HG03460 (cell line): ENCODE results near the gene CROCC2.

Source experiments
- ATAC-seq: cut with Tn5 transposase; IDR thresholded peaks from one replicate; pipeline ENCODE4 v1.9.1; 2021; ENCODE audit not compliant: unreplicated experiment

The CROCC2 gene

DNA sequence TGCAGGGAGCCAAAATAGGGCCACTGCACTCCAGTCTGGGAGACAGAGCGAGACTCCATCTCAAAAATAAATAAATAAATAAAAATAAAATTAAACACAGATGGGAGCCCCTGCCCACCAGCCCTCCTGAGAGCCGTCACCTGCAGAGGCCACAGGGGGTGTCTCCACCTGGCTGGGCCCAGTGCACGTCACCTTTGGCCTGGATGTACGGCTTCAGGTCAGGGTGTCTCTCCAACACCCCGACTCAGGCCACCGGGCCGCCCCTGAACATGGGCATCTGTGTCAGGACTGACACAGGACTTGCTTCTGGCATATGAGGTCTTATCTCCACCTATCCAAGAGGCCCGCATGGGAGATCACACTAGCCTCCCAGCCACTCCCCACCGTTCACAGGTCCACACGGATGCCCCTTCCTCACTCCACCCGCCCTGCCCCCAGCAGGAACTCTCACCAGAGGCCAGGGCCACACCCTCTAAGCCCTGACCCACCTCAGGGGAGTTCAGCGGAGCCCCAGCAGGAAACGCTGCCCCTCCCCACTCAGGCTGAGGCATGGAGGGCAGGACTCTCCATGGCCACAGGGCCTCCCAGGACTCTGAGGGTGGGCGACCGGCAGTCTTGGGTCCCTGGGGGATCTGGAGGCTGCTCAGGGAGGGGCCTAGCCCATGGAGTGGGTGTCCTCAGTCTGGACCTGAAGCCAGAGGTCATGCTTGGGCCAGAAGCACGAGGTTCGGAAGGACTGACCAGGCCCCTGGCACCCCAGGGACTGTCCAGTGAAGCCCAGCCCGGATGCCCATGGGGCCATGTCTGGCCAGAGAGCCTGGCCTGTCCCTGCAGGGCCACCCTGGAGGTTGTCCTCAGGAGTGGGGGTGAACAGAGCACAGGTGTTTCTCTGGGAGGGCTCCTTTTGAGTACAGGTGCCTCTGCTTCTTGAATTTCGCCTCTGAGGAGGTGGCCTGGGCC lies 1.6 kb upstream of the CROCC2 start:
- ATAC-seq, result no peak

DNA sequence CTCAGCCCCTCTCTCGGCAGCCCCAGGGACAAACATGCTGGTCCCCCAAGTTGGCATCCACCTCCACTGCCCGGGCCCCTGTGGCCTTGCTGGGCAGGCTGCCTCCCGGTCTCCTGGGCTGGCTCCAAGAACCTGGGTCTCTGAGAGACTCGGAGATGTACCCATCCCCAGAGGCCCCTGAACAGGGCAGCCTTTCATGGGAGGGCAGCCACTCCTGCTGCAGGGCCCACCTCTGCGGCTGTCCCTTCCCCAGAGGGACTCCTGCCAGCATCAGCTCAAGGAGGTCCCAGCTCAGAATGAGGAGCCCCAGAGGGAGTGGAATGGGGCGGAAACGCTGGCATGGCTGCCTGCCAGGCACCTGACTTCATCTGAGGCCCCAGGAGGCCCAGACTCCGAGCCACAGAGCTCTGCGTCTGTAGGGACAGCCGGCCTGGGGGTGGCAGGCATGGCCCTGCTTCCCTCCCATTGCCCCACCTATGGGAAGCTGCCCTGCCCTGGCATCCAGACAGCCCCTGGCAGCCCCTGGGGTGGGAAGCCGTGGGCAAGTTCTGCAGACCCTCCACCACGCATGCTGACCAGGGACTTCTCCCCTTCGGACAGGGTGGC lies 857 bp upstream of the CROCC2 start:
- no peak for ATAC-seq

- no peak for ATAC-seq
Measured at GRCh38 chr2:240906911-240907590, 915 bp downstream of the CROCC2 start.

- no peak for ATAC-seq
Measured at GRCh38 chr2:240909216-240909974, 3.3 kb downstream of the CROCC2 start.

GRCh38 chr2:240911641-240912265 lies 5.6 kb downstream of the CROCC2 start:
- no peak for ATAC-seq

DNA sequence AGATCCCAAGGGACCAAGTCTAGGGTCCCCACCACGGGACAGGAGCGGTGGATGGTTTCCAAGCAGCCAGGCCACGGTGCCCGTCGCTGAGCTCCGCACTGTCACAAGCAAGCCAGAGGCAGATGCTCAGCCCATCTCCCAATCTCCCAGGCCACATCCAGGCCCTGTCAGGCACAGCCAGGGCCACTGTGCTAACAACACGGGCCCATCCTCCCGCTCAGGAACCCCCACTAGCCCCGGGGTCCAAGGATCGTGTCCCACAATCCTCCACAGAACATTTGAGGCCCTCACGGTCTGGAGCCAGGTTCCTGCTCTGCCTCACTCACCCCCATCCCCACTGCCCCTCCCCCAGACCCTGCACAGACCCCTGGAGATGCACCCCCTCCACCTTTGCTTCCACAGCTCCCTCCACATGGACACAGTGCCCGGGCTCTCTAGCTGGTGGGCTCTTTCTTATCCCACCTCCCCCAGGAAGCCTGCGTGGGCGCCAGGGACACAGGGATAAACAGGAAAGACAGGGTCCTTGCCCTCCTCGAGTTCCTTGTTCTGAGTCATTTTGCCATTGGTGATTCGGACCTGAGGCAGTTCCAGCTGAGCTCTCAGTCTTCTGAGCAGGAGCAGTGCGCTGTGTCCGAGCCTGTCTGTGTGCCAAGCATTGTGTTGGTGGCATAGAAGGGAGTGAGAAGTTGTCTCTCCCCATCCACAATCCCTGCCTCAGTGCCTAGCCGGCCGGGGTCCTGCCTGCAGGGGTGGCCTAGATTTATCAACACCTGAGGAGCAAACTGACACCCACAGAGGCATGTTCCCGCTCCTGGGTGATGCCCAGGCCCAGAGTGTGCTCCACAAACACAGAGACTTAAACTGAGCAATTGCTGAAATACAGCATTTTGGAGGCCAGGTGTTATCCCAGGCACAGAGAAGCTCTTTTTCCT lies 7.0 kb downstream of the CROCC2 start:
- ATAC-seq, result no peak

- no peak for ATAC-seq
Measured at GRCh38 chr2:240913810-240914644, 7.9 kb downstream of the CROCC2 start.

DNA sequence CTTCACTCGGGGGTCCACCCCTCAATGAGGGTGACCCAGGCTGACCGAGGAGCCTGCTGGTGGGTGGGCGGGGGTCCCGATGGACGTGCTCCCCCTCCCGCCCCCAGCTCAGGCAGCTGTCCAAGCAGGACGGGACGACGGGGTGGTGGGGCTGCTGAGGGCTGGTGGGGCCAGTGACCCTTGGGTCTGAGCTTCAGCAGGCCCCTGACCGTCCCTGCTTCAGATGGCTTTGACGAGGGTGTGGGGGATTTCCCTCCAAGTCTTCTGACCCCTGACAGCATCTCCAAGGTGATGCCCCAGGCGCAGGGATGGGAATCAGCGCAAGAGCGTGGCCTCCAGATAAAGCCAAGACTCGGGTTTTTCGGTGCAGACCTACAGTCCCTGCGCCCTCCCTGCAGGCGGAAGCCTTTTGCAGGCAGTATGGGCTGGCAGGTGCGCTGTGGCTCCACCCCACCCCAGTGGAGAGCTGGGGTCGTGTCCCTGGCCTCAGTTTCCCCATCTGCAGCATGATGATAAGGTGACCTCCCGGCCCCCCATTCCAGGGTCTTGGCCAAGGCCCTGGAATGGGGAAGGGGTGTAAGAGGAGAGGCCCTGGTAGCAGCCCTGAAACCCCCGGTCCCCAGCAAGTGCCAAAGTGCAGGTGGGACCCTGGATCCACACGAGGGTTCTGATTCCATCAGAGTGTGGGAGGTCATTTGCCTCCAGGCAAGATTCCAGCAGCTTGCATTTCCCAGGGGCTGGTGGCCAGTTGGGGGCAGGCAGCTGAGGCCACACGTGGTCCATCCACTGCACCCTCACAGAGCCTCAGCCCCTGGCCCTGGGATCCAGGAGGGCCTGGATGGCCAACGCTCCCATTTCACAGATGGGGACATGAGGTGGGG lies 8.7 kb downstream of the CROCC2 start:
- no peak for ATAC-seq

GRCh38 chr2:240915526-240916341 lies 9.6 kb downstream of the CROCC2 start:
- ATAC-seq, result no peak

DNA sequence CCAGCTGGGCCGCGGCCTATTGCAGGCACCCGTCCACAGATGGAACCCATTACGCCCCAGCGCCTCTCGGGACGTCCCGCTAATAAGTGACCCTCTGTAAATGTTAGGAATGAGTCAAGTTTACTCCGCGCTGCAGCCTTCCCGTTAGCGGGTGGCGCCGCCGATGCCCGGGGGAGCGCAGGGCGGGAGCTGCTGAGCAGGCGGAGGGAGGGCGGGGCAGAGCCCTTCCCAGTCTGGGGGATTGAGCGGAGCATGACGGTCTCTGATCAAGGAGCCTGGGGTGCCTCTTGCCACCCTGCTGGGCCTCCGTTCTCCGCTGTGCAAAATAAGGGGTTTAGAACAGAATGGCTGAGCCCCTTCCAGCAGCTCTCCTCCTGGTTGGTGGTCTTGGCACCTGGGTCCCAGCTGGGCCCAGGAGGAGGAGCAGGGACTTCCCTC lies 10.5 kb downstream of the CROCC2 start:
- no peak for ATAC-seq

GRCh38 chr2:240917009-240917683 lies 11.0 kb downstream of the CROCC2 start:
- no peak for ATAC-seq

GRCh38 chr2:240917684-240918257 lies 11.6 kb downstream of the CROCC2 start:
- no peak for ATAC-seq

DNA sequence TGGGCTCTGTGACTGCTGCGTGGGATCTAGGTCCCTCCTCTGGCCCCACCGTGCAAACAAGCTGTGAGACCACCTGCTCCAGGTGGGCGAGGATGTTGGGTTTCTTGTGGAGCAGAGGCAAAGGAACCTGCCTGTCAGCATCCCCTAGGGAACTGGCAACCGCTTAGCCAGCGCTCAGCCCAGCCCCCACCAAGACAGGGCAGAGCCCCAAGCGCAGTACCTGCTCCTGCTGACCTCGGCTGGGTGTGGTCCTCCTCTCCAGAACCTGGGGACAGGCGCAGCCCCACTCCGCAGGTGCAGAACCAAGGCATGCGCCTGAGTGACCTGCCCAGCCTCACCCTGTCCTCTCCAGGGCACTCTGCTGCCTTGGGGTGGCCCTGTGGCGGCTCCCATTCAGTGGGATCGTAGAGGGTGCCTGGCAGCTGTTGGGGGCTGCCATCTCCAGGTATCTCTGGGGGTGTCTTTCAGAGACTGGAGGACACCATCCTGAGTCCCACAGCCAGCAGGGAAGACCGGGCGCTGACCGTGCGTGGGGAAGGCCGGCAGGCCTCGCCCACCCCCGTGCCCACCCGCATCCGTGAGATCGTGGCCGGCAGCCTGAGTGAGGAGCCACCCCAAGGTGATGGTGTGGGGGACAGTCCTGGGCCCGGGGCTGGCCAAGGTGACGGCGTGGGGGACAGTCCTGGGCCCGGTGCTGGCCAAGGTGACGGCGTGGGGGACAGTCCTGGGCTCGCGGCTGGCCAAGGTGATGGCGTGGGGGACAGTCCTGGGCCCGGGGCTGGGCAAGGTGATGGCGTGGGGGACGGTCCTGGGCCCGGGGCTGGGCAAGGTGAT lies 12.3 kb downstream of the CROCC2 start:
- no peak for ATAC-seq

DNA sequence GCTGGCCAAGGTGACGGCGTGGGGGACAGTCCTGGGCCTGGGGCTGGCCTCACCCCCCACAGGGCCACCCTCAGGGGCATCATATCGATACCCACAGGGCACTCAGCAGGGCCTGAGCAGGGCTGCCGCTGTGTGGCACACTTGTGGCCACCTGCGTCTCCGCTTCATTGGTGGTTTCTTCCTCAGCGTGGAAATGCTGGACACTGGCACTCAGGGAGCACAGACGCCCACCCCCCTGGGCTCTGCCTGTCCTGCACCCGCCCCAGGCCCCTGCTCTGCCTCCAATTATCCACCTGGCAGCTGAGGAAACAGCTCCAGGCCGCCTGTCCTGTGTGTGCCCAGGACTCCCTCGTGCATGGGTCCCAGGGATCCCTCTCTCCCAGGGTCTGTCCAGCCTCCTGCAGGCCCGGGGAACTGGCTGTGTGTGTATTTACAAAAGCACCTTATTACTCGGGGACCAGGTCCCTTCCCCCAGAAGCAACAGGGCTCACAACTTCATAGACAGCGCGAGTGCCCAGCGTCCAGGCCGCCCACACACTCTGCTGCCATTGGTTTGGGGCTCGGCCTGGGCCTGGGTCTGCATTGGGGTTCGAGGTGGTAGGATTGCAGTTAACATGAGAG lies 13.1 kb downstream of the CROCC2 start:
- ATAC-seq, result no peak
